ENCODE data around the gene PNP.

PNP gene

GRCh38 chr14:20469242-20469889 lies at the start of gene PNP:
TSS of gene PNP (plus strand) at chr14:20469406. CDS start at chr14:20469525, 119 bp downstream.
- no peak for TF ChIP-seq CTCF (IDR thresholded peaks at IDR 0.05; ENCODE audit: low read depth, low read length, missing control alignments)

GRCh38 chr14:20419419-20419818 lies 49.8 kb upstream of the PNP start:
- no peak for TF ChIP-seq CTCF (IDR thresholded peaks at IDR 0.05; ENCODE audit: low read depth, low read length, missing control alignments)
- H3K4me3 ChIP-seq (ENCODE audit: low read depth, low read length) = no peak overlapping the region
- no peak for DNase-seq (ENCODE audit: low read depth)

More at GRCh38 chr14:20469242-20469889, at the start of gene PNP:
- DNase-seq (ENCODE audit: low read depth) = peak; percentile 83
- H3K4me3 ChIP-seq (ENCODE audit: low read depth, low read length) = peak within 1 kb of the TSS; percentile 94

- TF ChIP-seq CTCF (IDR thresholded peaks at IDR 0.05; ENCODE audit: low read depth, low read length, missing control alignments) = no peak
- no peak overlapping the region for H3K4me3 ChIP-seq (ENCODE audit: low read depth, low read length)
- DNase-seq (ENCODE audit: low read depth) = no peak
Measured at GRCh38 chr14:20421267-20421666, 47.9 kb upstream of the PNP start.

GRCh38 chr14:20422886-20423285 lies 46.3 kb upstream of the PNP start:
- no peak for TF ChIP-seq CTCF (IDR thresholded peaks at IDR 0.05; ENCODE audit: low read depth, low read length, missing control alignments)

GRCh38 chr14:20424851-20425250 lies 44.4 kb upstream of the PNP start:
- H3K4me3 ChIP-seq (ENCODE audit: low read depth, low read length) = no peak overlapping the region
- no peak for DNase-seq (ENCODE audit: low read depth)
- no peak for TF ChIP-seq CTCF (IDR thresholded peaks at IDR 0.05; ENCODE audit: low read depth, low read length, missing control alignments)

More at GRCh38 chr14:20422886-20423285, 46.3 kb upstream of the PNP start:
- H3K4me3 ChIP-seq (ENCODE audit: low read depth, low read length) = no peak overlapping the region
- DNase-seq (ENCODE audit: low read depth) = no peak

- TF ChIP-seq CTCF (IDR thresholded peaks at IDR 0.05; ENCODE audit: low read depth, low read length, missing control alignments) = no peak
- peak; percentile 74 for DNase-seq (ENCODE audit: low read depth)
Measured at GRCh38 chr14:20427231-20428009, 41.8 kb upstream of the PNP start.

More at GRCh38 chr14:20427231-20428009, 41.8 kb upstream of the PNP start:
- peak overlapping the region; percentile 6; the same call in 1 of the 2 replicates for H3K4me3 ChIP-seq (ENCODE audit: low read depth, low read length)

Measured in GM12864 (cell line).